HL-60 (cell line): ENCODE data around the gene TLR9.

ENCODE experiments used
- CTCF ChIP-seq: IDR thresholded peaks from one replicate; pipeline ENCODE4 v1.5.1; 2011; ENCODE audit warnings: low read length, control low read depth, inconsistent platforms; ENCODE audit not compliant: insufficient read depth
- REST ChIP-seq: IDR thresholded peaks from 2 replicates; pipeline ENCODE4 v1.6.1; 2012; ENCODE audit warnings: low read depth; ENCODE audit not compliant: insufficient replicate concordance

DNA sequence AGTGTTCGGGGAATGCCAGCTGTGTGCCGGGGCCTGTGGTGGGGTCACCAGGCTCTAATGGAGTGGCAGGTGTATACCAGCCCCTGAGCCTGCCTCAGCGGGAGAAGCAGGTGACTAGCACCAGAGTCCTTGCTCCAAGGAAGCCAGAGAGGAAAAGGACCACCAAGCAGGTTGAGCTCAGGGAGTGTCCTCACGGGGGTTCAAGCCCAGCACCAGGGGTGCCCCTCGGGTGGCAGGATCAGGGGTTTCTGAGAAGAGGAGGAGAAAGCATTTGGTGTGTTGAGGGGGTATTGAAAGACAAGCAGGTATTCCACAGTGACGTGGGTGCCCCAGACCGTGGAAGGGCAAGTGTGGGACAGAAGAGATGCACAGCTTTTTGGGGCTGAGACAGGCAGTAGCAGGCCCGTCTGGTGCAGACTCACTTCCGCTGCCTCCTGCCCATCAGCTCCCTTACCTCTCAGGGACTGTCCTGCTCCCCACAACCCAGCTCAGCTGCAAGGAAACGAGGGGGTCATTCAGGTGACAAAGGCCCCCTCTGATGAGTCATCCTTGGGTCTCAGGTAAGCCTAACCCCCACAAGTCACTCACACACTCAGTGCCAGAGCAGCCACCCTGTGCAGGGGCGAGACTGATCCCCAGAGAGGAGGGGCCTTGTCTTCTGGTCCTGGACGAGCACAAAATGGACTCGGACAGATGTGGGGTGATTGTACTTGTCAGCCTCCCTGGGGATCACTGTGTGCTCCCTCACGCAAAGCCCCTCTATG, 49.8 kb downstream of the TLR9 start:
- TF ChIP-seq REST (no peak), CTCF (no peak)
